ENCODE results near the gene PLCD1.
"Not testable (repeated sequence)": the region's sequence is repeated elsewhere in the genome, so short reads cannot be mapped to it uniquely, and the experiment has no call there.

DNA sequence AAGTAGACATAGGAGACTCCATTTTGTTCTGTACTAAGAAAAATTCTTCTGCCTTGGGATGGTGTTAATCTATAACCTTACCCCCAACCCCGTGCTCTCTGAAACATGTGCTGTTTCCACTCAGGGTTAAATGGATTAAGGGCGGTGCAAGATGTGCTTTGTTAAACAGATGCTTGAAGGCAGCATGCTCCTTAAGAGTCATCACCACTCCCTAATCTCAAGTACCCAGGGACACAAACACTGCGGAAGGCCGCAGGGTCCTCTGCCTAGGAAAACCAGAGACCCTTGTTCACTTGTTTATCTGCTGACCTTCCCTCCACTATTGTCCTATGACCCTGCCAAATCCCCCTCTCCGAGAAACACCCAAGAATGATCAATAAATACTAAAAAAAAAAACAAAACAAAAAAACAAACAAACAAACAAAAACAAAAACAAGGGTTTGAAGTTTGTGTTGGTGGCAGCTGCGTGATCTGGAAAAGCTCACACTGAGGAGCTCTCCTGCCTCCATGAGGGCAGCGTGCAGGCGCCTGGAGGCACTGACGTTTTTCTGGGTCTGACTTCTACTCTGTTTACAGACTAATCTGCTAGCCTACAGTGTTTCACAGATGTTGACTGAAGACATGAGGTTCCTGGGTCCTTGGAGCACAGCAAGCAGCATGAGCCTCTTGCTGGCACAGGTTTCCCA, 24.5 kb upstream of the PLCD1 start:
- TF ChIP-seq, protein P1, sequence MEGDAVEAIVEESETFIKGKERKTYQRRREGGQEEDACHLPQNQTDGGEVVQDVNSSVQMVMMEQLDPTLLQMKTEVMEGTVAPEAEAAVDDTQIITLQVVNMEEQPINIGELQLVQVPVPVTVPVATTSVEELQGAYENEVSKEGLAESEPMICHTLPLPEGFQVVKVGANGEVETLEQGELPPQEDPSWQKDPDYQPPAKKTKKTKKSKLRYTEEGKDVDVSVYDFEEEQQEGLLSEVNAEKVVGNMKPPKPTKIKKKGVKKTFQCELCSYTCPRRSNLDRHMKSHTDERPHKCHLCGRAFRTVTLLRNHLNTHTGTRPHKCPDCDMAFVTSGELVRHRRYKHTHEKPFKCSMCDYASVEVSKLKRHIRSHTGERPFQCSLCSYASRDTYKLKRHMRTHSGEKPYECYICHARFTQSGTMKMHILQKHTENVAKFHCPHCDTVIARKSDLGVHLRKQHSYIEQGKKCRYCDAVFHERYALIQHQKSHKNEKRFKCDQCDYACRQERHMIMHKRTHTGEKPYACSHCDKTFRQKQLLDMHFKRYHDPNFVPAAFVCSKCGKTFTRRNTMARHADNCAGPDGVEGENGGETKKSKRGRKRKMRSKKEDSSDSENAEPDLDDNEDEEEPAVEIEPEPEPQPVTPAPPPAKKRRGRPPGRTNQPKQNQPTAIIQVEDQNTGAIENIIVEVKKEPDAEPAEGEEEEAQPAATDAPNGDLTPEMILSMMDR (conservative IDR thresholded peaks at IDR 0.05) = not testable (repeated sequence)
- not testable (repeated sequence) for TF ChIP-seq ZFX (IDR thresholded peaks at IDR 0.05)
